Measurements from ENCODE around the gene CLASP1. TPM values are rescaled to one million over a fixed set of nuclear protein-coding genes. Genes with fewer than 3 reads are reported as not detected.
A peak's percentile ranks its signal among the peaks of the same experiment; 100 is the strongest.

The CLASP1 gene
- total and polyA plus RNA-seq, 2 of the 8 experiments (the other 6 are each of a cell fraction or from before 2014, with no cell fraction given) = 7.3 to 53.9 TPM

DNA sequence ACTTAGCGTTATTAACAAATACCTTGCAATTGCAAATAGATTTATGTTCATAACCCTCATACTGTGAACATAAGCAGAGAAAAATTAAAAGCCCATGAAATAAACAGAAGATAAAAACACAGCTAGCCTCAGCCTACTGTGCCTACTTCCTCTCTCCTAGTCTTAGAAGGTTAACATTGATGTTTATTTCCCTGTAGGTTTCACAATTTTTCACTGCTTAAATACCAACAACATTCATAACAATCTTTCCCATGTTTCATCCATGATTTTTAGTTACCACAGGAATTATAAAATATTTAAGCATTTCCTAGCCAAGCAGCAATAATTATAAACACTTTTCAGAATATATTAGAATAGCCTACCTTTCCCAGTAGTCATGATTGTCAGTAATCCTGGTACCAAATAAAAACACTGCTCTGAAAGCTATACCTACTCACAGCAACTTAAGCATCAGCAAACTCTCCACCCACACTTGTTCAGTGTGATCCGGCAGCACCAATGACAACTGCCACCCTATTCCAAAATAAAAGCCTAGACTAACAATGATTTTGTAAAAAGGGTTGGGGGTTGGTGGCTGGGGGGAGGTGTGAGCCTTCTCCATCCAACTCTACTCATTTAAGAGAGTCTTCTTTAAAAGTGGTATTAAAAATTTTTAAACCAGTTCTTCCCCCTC, 159.2 kb downstream of the CLASP1 start:
- Histone ChIP-seq H4K20me1 (replicated peaks in 1 of 2; ENCODE audit: control insufficient read depth in 1 of 2, insufficient read depth in 2 of 2, low read length in 2 of 2) (no peaks in the 10 kb centered on the region), H3K27ac (ENCODE audit: low read depth, low read length) (no peak overlapping the region), H4K8ac (ENCODE audit: extremely low read depth, insufficient read depth, low read length) (no peak overlapping the region), H3K27me3 (replicated peaks in 1 of 4; ENCODE audit: control insufficient read depth in 3 of 4, extremely low read depth in 1 of 4, insufficient read depth in 3 of 4, low read length in 3 of 4) (no peaks in the 10 kb centered on the region), H3K56ac (replicated peaks; ENCODE audit: insufficient read length, low read depth, low read length) (no peak overlapping the region), H3K9ac (replicated peaks in 1 of 4; ENCODE audit: extremely low read depth in 1 of 4, low read depth in 3 of 4, low read length in 3 of 4) (no peak overlapping the region), H3K36me3 (ENCODE audit: control insufficient read depth in 2 of 4, insufficient read depth in 4 of 4, low read length in 3 of 4) (no peaks in the 10 kb centered on the region), H2BK20ac (ENCODE audit: low read length) (no peak overlapping the region), H3K79me2 (ENCODE audit: control insufficient read depth in 1 of 2, insufficient read depth in 2 of 2, low read length in 2 of 2) (peaks cover 0 to 27% of the 10 kb centered on the region in 2 experiments; a peak in 2 of 4 replicates), H4K5ac (ENCODE audit: insufficient read length, low read depth, low read length) (no peak overlapping the region), H2BK12ac (ENCODE audit: low read depth, low read length) (no peak overlapping the region), H3K23me2 (ENCODE audit: low read depth, low read length) (no peaks in the 10 kb centered on the region), H2AK5ac (ENCODE audit: low read depth, low read length) (no peak overlapping the region), H3K14ac (ENCODE audit: insufficient read length) (no peak overlapping the region), H3K4me2 (ENCODE audit: insufficient read depth in 1 of 2, low read depth in 2 of 2, low read length in 2 of 2) (peak overlapping the region; percentile 7 to 23; a peak in 3 of 4 replicates), H3K4ac (replicated peaks; ENCODE audit: insufficient read length, low read depth, low read length) (no peak overlapping the region), H2BK15ac (ENCODE audit: low read length) (no peak overlapping the region), H4K91ac (replicated peaks; ENCODE audit: insufficient read length, low read length) (no peak overlapping the region), H3K9me3 (ENCODE audit: insufficient read depth in 2 of 2, low read depth in 1 of 2, low read length in 1 of 2) (no peaks in the 10 kb centered on the region), H3K4me3 (ENCODE audit: extremely low read depth in 1 of 4, insufficient read depth in 2 of 4, low read depth in 3 of 4, low read length in 4 of 4) (no peak overlapping the region), H3K23ac (ENCODE audit: insufficient read length) (no peak overlapping the region), H2AFZ (ENCODE audit: low read length) (no peak overlapping the region), H3K18ac (ENCODE audit: extremely low read depth, low read length) (no peak overlapping the region), H2BK120ac (replicated peaks; ENCODE audit: low read depth, low read length) (no peak overlapping the region), H3K4me1 (replicated peaks in 1 of 4; ENCODE audit: control insufficient read depth in 3 of 4, insufficient read depth in 4 of 4, low read length in 3 of 4) (peaks cover 0 to 5% (median 4%) of the 10 kb centered on the region in 4 experiments; a peak in 4 of 7 replicates), H2BK5ac (ENCODE audit: low read depth, low read length) (no peak overlapping the region), H3K79me1 (ENCODE audit: low read depth, low read length) (no peaks in the 10 kb centered on the region; the same call in 1 of the 2 replicates)
- ChIA-PET POLR2A (ENCODE audit: partially characterized antibody) (interaction anchor here (0.6 to 1.3 kb wide), 4 partner anchors 10 to 167 kb away, joined by 3 to 4 read pairs (median 3); partner anchors contain the start of gene RNU4ATAC), CTCF (ENCODE audit: partially characterized antibody) (interaction anchor here (2.3 kb wide), 1 partner anchor 10 kb away, joined by 10 read pairs; no protein-coding TSS in a partner anchor)
- DNase-seq (ENCODE audit: low read depth in 1 of 2, low spot score in 2 of 2) = no peak
- WGBS, 2 experiments (ENCODE audit: extremely low coverage in 1 of 2, insufficient coverage in 1 of 2, insufficient read length in 1 of 2, insufficient replicate concordance in 2 of 2, low coverage in 1 of 2, low lambda C conversion rate in 2 of 2, missing lambda C conversion rate in 1 of 2) = 61% methylated on average over 2 of the region's 2 CpGs; no CpG with 5 or more reads in 1 of the 2 experiments
- no peak for FAIRE-seq
- TF ChIP-seq BRCA1 (IDR thresholded peaks at IDR 0.05; ENCODE audit: low read depth, low read length) = no peak
- TF ChIP-seq EP300 (IDR thresholded peaks at IDR 0.05; ENCODE audit: borderline replicate concordance in 1 of 2, low read depth in 2 of 2, low read length in 2 of 2) = 0 out of 3 replicates have a peak, but pooled peaks of 1 of the 2 experiments have one; percentile 24
- TF ChIP-seq ASH2L (IDR thresholded peaks at IDR 0.05; ENCODE audit: low read length) = no peak
- TF ChIP-seq KDM4A (IDR thresholded peaks at IDR 0.05; ENCODE audit: low read depth, low read length, severe bottlenecking) = no peak
- no peak for TF ChIP-seq SIX5 (IDR thresholded peaks at IDR 0.05; ENCODE audit: low read depth, low read length)
- TF ChIP-seq BCL11A (IDR thresholded peaks at IDR 0.05; ENCODE audit: low read depth in 2 of 2, low read length in 2 of 2) = no peak
- TF ChIP-seq YY1 (IDR thresholded peaks at IDR 0.05; ENCODE audit: low read depth, low read length) = no peak
- TF ChIP-seq, protein P1, sequence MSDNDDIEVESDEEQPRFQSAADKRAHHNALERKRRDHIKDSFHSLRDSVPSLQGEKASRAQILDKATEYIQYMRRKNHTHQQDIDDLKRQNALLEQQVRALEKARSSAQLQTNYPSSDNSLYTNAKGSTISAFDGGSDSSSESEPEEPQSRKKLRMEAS (IDR thresholded peaks at IDR 0.05) = no peak

Data from H1 (cell line).